Measurements from ENCODE around the gene TNS3. TPM values are rescaled to one million over a fixed set of nuclear protein-coding genes. Genes with fewer than 3 reads are reported as not detected.

Gene TNS3
- total and polyA plus RNA-seq, 9 of the 15 experiments (the other 6 are each of a cell fraction or from before 2014, with no cell fraction given): 0.20 TPM; not detected in 8

DNA sequence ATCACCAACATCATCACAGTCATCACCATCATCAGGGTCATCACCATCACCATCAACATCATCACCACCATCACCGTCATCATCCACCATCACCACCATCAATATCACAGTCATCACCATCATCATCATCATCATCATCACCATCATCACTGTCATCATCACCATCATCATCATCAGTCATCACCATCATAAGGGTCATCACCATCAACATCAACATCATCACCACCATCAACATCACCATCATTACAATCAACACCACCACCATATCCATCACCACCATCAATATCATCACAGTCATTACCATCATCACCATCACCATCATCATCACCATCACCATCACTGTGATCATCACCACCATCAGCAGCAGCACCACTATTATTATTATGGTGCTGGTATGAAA lies 218.9 kb downstream of the TNS3 start:
- H3K79me2 ChIP-seq (ENCODE audit: control insufficient read depth, insufficient read depth, low read length): no peaks in the 10 kb centered on the region
- H3K9me1 ChIP-seq (ENCODE audit: control insufficient read depth, insufficient read depth, low read length): no peaks in the 10 kb centered on the region
- ATAC-seq (no peak), DNase-seq (ENCODE audit: extremely low read depth in 1 of 4, low spot score in 3 of 4) (no peak), FAIRE-seq (no peak)
- H3K4me3 ChIP-seq: no peak overlapping the region
- ChIA-PET POLR2A (no interaction called here), CTCF (ENCODE audit: low intra/inter-chr PET ratio) (no interaction called here)
- H3K9me3 ChIP-seq (replicated peaks; ENCODE audit: control insufficient read depth, insufficient read depth, low read depth, low read length): no peaks in the 10 kb centered on the region
- H4K20me1 ChIP-seq (replicated peaks; ENCODE audit: control insufficient read depth, insufficient read depth, low read length): no peaks in the 10 kb centered on the region
- H3K27ac ChIP-seq (ENCODE audit: extremely low read depth, low read depth, low read length): no peak overlapping the region
- TF ChIP-seq, protein P1, sequence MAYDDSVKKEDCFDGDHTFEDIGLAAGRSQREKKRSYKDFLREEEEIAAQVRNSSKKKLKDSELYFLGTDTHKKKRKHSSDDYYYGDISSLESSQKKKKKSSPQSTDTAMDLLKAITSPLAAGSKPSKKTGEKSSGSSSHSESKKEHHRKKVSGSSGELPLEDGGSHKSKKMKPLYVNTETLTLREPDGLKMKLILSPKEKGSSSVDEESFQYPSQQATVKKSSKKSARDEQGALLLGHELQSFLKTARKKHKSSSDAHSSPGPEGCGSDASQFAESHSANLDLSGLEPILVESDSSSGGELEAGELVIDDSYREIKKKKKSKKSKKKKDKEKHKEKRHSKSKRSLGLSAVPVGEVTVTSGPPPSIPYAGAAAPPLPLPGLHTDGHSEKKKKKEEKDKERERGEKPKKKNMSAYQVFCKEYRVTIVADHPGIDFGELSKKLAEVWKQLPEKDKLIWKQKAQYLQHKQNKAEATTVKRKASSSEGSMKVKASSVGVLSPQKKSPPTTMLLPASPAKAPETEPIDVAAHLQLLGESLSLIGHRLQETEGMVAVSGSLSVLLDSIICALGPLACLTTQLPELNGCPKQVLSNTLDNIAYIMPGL (CRISPR knock-in tag; IDR thresholded peaks at IDR 0.05): no peak
- peak; percentile 20 to 47; a peak in 2 of 4 replicates for TF ChIP-seq KDM1A (IDR thresholded peaks at IDR 0.05)
- WGBS (ENCODE audit: insufficient coverage, low coverage, missing lambda C conversion rate): 0% methylated on average over 1 of the region's 1 CpG
- in situ Hi-C loops (cut with MboI) (no loop called here), intact Hi-C loops (cut with micrococcal nuclease) (no loop called here)
- H3K4me1 ChIP-seq (replicated peaks in 1 of 2; ENCODE audit: control insufficient read depth in 2 of 2, insufficient read depth in 2 of 2, low read length in 2 of 2): no peaks in the 10 kb centered on the region
- no peak overlapping the region for H3K9ac ChIP-seq (ENCODE audit: insufficient read depth in 1 of 2, low read depth in 2 of 2, low read length in 2 of 2)
- no TSS peak for BruUV-seq (replicated peaks)
- H3K4me2 ChIP-seq (ENCODE audit: insufficient read depth, low read length): no peak overlapping the region
- no peak overlapping the region for H2AFZ ChIP-seq (ENCODE audit: low read depth, low read length)
- H3K27me3 ChIP-seq (ENCODE audit: control insufficient read depth in 2 of 2, insufficient read depth in 2 of 2, low read length in 2 of 2): peaks cover 3 to 39% of the 10 kb centered on the region in 2 experiments; a peak in 4 of 5 replicates
- no peaks in the 10 kb centered on the region for H3K36me3 ChIP-seq (ENCODE audit: control insufficient read depth, insufficient read depth, low read length)

DNA sequence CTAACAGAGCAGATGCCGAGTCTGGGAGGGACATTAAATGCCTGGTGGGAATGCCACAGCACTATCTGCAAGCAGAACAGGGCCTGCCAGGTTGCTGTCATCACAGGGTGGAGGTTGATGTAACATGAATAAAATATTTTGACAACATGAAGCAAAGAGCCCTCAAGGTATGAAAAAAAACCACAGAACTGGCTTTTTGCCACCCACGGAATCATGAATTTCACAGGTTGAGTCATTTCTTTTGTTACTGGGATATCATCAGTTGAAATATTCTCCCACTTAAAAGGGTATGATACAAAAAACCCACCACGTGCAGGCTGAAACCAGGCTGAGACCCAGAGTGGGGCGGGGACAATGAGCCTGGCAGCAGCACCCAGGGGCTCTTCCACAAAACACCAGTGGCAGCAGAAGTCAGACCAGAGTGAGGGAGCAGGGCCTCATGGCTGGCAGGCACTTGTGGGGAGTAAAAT lies 220.1 kb downstream of the TNS3 start:
- H2AFZ ChIP-seq (ENCODE audit: low read depth, low read length): no peak overlapping the region
- ChIA-PET CTCF (ENCODE audit: low intra/inter-chr PET ratio) (no interaction called here), POLR2A (no interaction called here)
- H3K9ac ChIP-seq (ENCODE audit: insufficient read depth in 1 of 2, low read depth in 2 of 2, low read length in 2 of 2): no peak overlapping the region
- H3K4me2 ChIP-seq (ENCODE audit: insufficient read depth, low read length): no peak overlapping the region
- no TSS peak for BruUV-seq (replicated peaks)
- intact Hi-C loops (cut with micrococcal nuclease) (no loop called here), in situ Hi-C loops (cut with MboI) (no loop called here)
- no peaks in the 10 kb centered on the region for H3K79me2 ChIP-seq (ENCODE audit: control insufficient read depth, insufficient read depth, low read length)
- ATAC-seq (no peak), FAIRE-seq (no peak), DNase-seq (ENCODE audit: extremely low read depth in 1 of 4, low spot score in 3 of 4) (no peak)
- H3K4me1 ChIP-seq (replicated peaks in 1 of 2; ENCODE audit: control insufficient read depth in 2 of 2, insufficient read depth in 2 of 2, low read length in 2 of 2): no peaks in the 10 kb centered on the region
- H4K20me1 ChIP-seq (replicated peaks; ENCODE audit: control insufficient read depth, insufficient read depth, low read length): no peaks in the 10 kb centered on the region
- no peak overlapping the region for H3K4me3 ChIP-seq
- H3K9me3 ChIP-seq (replicated peaks; ENCODE audit: control insufficient read depth, insufficient read depth, low read depth, low read length): no peaks in the 10 kb centered on the region
- H3K36me3 ChIP-seq (ENCODE audit: control insufficient read depth, insufficient read depth, low read length): no peaks in the 10 kb centered on the region
- no peak overlapping the region for H3K27ac ChIP-seq (ENCODE audit: extremely low read depth, low read depth, low read length)
- 0% methylated on average over 4 of the region's 4 CpGs for WGBS (ENCODE audit: insufficient coverage, low coverage, missing lambda C conversion rate)
- no peaks in the 10 kb centered on the region for H3K9me1 ChIP-seq (ENCODE audit: control insufficient read depth, insufficient read depth, low read length)
- H3K27me3 ChIP-seq (ENCODE audit: control insufficient read depth in 2 of 2, insufficient read depth in 2 of 2, low read length in 2 of 2): peaks cover 3 to 30% of the 10 kb centered on the region in 2 experiments; a peak in 4 of 5 replicates
- TF ChIP-seq ESRRA (IDR thresholded peaks at IDR 0.05; ENCODE audit: borderline replicate concordance, low read depth) (no peak), SRF (CRISPR knock-in tag; IDR thresholded peaks at IDR 0.05) (no peak), TAF15 (IDR thresholded peaks at IDR 0.05; ENCODE audit: low read depth, low read length) (no peak), ESRRB (CRISPR knock-in tag; IDR thresholded peaks at IDR 0.05; ENCODE audit: borderline replicate concordance) (no peak), ZNF41 (CRISPR knock-in tag; conservative IDR thresholded peaks at IDR 0.05) (no peak), RUNX1 (IDR thresholded peaks at IDR 0.05; ENCODE audit: low read depth) (no peak), MYC (IDR thresholded peaks at IDR 0.05; ENCODE audit: low read depth, low read length) (no peak), MYC (CRISPR knock-in tag; IDR thresholded peaks at IDR 0.05; ENCODE audit: borderline replicate concordance, low read depth) (no peak)
- TF ChIP-seq, protein P2, sequence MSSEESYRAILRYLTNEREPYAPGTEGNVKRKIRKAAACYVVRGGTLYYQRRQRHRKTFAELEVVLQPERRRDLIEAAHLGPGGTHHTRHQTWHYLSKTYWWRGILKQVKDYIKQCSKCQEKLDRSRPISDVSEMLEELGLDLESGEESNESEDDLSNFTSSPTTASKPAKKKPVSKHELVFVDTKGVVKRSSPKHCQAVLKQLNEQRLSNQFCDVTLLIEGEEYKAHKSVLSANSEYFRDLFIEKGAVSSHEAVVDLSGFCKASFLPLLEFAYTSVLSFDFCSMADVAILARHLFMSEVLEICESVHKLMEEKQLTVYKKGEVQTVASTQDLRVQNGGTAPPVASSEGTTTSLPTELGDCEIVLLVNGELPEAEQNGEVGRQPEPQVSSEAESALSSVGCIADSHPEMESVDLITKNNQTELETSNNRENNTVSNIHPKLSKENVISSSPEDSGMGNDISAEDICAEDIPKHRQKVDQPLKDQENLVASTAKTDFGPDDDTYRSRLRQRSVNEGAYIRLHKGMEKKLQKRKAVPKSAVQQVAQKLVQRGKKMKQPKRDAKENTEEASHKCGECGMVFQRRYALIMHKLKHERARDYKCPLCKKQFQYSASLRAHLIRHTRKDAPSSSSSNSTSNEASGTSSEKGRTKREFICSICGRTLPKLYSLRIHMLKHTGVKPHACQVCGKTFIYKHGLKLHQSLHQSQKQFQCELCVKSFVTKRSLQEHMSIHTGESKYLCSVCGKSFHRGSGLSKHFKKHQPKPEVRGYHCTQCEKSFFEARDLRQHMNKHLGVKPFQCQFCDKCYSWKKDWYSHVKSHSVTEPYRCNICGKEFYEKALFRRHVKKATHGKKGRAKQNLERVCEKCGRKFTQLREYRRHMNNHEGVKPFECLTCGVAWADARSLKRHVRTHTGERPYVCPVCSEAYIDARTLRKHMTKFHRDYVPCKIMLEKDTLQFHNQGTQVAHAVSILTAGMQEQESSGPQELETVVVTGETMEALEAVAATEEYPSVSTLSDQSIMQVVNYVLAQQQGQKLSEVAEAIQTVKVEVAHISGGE (CRISPR knock-in tag; IDR thresholded peaks at IDR 0.05): no peak
